ENCODE results near the gene SPRTN.

DNA sequence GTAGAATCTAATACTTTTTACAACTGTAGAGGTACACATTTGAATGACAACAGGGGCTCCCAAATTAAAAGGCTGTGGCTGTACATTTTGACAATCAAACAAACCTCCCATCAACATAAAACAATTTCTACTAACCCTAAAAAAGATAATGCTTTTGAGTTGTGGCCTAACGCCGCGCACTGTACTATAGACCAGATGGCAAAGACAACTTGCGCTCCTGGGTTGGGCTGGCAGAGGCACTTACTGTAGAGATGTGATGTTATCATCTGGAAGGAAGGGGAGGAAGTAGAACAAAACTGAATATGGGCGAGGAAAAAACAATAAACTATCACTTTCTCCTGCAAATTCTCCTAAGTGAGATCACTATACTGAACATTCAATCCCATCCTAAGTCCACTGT is 26.1 kb downstream of the SPRTN start:
- TF ChIP-seq GATA3 (IDR thresholded peaks at IDR 0.05; ENCODE audit: low read depth, low read length) (no peak), GATA2 (IDR thresholded peaks at IDR 0.05; ENCODE audit: low read depth, low read length) (no peak)
